Upper lobe of left lung (tissue), 4 donors: ENCODE results near the gene ATP13A2.

Experiments
- EP300 ChIP-seq, 4 donors: sonication (generic); formaldehyde crosslinking; IDR thresholded peaks; one replicate each; pipeline ENCODE4 v1.5.1; 2017; ENCODE audit warnings: antibody characterized with exemption in 4 of 4, control low read depth in 2 of 4
- POLR2A ChIP-seq, 4 donors: fragments of 450-650 bp; IDR thresholded peaks; one replicate each; pipeline ENCODE4 v1.5.1; 2016 to 2017; ENCODE audit warnings: antibody characterized with exemption in 4 of 4, mild to moderate bottlenecking in 2 of 4
- POLR2AphosphoS5 ChIP-seq, 2 donors: sonication (generic); formaldehyde crosslinking; IDR thresholded peaks; one replicate each; pipeline ENCODE4 v1.5.1; 2017; ENCODE audit warnings: antibody characterized with exemption in 2 of 2
- TF ChIP-seq, protein P1 (sequence below), 6 experiments: fragments of 450-650 bp in 4 of 6; fragments of 200-600 bp in 2 of 6; sonication (generic) in 2 of 6; IDR thresholded peaks; one replicate each; pipeline ENCODE4 v1.5.1; 2016 to 2019; ENCODE audit warnings: antibody characterized with exemption in 6 of 6

DNA sequence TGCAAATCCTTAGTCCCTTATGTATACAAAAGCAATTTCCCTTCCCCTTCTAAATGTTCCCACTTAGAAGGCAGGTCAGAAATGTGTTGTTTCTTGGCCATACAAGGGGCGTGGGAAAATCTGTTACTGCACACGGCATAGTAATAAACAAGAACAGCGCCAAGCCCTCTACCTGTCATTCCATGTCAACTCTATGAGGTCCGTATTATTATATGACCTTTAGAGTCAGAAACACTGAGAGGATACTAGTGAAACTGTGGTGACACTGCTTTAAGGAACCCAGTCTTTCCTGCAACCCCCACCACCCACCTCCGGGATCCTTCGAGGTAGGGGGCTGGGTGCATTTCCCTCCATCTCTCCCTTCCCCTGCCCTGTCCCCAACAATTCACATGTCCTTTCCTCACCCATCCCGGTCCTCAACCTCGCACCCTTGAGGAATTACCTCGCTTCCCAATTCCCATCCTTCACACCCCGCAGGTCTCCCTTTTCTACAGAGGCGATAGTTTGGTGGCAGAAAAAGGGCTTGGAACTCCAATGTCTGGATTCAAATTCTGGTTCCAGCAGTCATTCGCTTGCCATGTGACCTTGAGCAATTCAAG, 41.5 kb upstream of the ATP13A2 start:
- TF ChIP-seq, protein P1, sequence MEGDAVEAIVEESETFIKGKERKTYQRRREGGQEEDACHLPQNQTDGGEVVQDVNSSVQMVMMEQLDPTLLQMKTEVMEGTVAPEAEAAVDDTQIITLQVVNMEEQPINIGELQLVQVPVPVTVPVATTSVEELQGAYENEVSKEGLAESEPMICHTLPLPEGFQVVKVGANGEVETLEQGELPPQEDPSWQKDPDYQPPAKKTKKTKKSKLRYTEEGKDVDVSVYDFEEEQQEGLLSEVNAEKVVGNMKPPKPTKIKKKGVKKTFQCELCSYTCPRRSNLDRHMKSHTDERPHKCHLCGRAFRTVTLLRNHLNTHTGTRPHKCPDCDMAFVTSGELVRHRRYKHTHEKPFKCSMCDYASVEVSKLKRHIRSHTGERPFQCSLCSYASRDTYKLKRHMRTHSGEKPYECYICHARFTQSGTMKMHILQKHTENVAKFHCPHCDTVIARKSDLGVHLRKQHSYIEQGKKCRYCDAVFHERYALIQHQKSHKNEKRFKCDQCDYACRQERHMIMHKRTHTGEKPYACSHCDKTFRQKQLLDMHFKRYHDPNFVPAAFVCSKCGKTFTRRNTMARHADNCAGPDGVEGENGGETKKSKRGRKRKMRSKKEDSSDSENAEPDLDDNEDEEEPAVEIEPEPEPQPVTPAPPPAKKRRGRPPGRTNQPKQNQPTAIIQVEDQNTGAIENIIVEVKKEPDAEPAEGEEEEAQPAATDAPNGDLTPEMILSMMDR (IDR thresholded peaks at IDR 0.05), result no peak
- no peak for TF ChIP-seq EP300 (IDR thresholded peaks at IDR 0.05)
- TF ChIP-seq POLR2A (IDR thresholded peaks at IDR 0.05), result no peak
- TF ChIP-seq POLR2AphosphoS5 (IDR thresholded peaks at IDR 0.05), result no peak
